Nephron progenitor cell (in vitro differentiated cells): ENCODE results near the gene PSG1.

ENCODE experiments used
- DNase-seq: peaks from one replicate; pipeline ENCODE4 v3.0.0; 2021
- H3K27ac Mint-ChIP-seq: 2 replicates; pipeline ENCODE4 v1.8.0; 2021; ENCODE audit warnings: mild to moderate bottlenecking, moderate library complexity, mixed read lengths
- H3K27me3 Mint-ChIP-seq: 2 replicates; pipeline ENCODE4 v1.8.0; 2021; ENCODE audit warnings: mild to moderate bottlenecking, low read depth, mixed read lengths; ENCODE audit not compliant: poor library complexity
- H3K36me3 Mint-ChIP-seq: 2 replicates; pipeline ENCODE4 v1.8.0; 2021; ENCODE audit warnings: low read depth, mixed read lengths
- H3K4me1 Mint-ChIP-seq: 2 replicates; pipeline ENCODE4 v1.8.0; 2021; ENCODE audit warnings: mixed read lengths
- H3K4me3 Mint-ChIP-seq: 2 replicates; pipeline ENCODE4 v1.8.0; 2021; ENCODE audit warnings: mild to moderate bottlenecking, moderate library complexity, mixed read lengths
- H3K9me3 Mint-ChIP-seq: 2 replicates; pipeline ENCODE4 v1.8.0; 2021; ENCODE audit warnings: mild to moderate bottlenecking, moderate library complexity, mixed read lengths
- CTCF ChIP-seq: fragments of 200-600 bp; sonication (generic); IDR thresholded peaks from 2 replicates; pipeline ENCODE4 v1.5.0; 2021; ENCODE audit warnings: antibody characterized with exemption

The PSG1 gene

GRCh38 chr19:42816894-42817293, 62.6 kb downstream of the PSG1 start:
- peaks cover 79% of the 10 kb centered on the region for H3K9me3 Mint-ChIP-seq
- H3K27me3 Mint-ChIP-seq: peaks cover 2% of the 10 kb centered on the region
- no peak overlapping the region for H3K4me3 Mint-ChIP-seq
- no peak for TF ChIP-seq CTCF
- H3K27ac Mint-ChIP-seq: no peak overlapping the region
- no peaks in the 10 kb centered on the region for H3K4me1 Mint-ChIP-seq
- no peaks in the 10 kb centered on the region for H3K36me3 Mint-ChIP-seq
- no peak for DNase-seq
